ENCODE measurements around the gene HIVEP3. TPM values are rescaled to one million over a fixed set of nuclear protein-coding genes. Genes with fewer than 3 reads are reported as not detected.

HIVEP3 gene
- total and polyA plus RNA-seq, 8 donors, result 1.8 to 65.3 (median 3.8) TPM

DNA sequence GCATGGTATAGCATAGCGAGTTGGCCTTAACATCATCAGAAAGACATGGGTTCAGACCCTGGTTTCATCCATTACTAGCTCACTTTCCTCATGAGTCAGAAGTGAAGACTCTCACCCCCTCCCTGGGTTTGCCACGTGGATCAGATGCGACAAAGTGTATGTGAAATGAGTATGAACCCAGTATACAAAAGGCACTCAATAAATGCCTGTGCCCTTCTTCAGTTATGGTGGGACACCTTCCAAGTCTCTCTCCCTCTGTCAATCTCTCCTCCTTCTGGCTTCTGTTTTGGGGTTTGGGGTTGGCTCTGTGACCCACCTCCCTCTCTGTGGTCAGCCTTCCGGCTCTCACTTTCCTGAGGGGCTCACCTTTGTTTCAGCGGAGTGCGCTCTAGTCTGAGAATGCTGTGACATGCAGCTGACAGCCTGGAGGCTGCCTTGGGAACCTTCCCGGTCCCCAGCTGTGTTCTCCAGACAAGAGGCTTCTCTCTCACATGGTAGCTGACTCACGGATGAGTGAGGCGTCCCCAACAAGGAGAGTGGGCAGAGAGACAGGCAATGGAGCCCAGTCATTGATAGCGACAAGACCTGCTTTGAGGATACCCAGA is 279.3 kb downstream of the HIVEP3 start:
- intact Hi-C loops (cut with DNase I; ENCODE audit: low total_unique reads), result no loop called here
- no peaks in the 10 kb centered on the region for H3K4me1 ChIP-seq
- no peak overlapping the region for H3K4me3 ChIP-seq
- no peaks in the 10 kb centered on the region for H3K27me3 ChIP-seq
- H3K9me3 ChIP-seq, result no peaks in the 10 kb centered on the region
- TF ChIP-seq, protein P1, sequence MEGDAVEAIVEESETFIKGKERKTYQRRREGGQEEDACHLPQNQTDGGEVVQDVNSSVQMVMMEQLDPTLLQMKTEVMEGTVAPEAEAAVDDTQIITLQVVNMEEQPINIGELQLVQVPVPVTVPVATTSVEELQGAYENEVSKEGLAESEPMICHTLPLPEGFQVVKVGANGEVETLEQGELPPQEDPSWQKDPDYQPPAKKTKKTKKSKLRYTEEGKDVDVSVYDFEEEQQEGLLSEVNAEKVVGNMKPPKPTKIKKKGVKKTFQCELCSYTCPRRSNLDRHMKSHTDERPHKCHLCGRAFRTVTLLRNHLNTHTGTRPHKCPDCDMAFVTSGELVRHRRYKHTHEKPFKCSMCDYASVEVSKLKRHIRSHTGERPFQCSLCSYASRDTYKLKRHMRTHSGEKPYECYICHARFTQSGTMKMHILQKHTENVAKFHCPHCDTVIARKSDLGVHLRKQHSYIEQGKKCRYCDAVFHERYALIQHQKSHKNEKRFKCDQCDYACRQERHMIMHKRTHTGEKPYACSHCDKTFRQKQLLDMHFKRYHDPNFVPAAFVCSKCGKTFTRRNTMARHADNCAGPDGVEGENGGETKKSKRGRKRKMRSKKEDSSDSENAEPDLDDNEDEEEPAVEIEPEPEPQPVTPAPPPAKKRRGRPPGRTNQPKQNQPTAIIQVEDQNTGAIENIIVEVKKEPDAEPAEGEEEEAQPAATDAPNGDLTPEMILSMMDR (IDR thresholded peaks at IDR 0.05), result no peak
- no peak for TF ChIP-seq EP300 (IDR thresholded peaks at IDR 0.05)
- no peak for DNase-seq
- H3K36me3 ChIP-seq, result no peaks in the 10 kb centered on the region
- 73 to 79% (median 76%) methylated on average over 10 of the region's 10 CpGs for WGBS, 5 donors
- no peak overlapping the region for H3K27ac ChIP-seq

DNA sequence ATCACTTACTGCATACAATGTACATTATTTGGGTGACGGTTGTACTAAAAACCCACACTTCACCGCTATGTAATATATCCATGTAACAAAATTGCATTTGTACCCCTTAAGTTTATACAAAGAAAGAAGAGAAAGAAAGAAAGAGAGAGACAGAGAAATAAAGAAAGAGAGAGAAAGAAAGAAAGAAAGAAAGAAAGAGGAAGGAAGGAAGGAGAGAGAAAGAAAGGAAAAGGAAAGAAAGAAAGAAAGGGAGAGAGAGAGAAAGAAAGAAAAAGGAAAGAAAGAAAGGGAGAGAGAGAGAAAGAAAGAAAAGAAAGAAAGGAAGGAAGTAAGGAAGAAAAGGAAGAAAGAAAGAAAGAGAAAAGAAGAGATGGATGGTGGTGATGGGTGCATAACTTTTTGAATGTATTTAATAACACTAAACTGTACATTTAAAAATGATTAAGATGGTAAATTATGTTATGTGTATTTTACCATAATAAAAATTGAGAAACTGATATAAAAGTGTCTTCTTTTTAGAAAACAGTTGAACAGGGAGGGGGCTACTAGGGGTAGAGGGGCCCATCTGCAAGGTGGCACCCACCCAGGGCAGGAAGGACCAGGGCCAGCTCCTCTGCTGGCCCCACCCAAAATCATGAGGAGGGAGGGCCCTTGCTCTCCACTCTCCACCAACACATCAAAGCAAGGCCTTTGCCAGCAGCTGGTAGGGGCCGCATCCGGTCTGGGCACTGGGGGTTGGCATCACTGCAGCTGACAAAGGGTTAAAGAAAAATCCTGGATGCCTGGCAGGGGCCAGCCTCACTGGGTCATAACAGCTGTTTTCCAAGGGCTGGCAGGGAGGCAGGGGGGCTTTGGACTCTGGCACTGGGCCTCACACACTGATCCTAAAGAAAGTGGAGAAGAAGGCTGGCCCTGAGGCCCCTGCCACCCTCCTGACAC is 280.4 kb downstream of the HIVEP3 start:
- DNase-seq, result no peak
- 83 to 90% (median 87%) methylated on average over 4 of the region's 4 CpGs for WGBS, 5 donors
- no peaks in the 10 kb centered on the region for H3K27me3 ChIP-seq
- H3K9me3 ChIP-seq, result no peaks in the 10 kb centered on the region
- no peaks in the 10 kb centered on the region for H3K36me3 ChIP-seq
- no peak overlapping the region for H3K4me3 ChIP-seq
- no peak overlapping the region for H3K27ac ChIP-seq
- H3K4me1 ChIP-seq, result no peaks in the 10 kb centered on the region
- TF ChIP-seq, protein P1 (IDR thresholded peaks at IDR 0.05), result no peak
- no peak for TF ChIP-seq POLR2A (IDR thresholded peaks at IDR 0.05)
- no peak for TF ChIP-seq POLR2AphosphoS5 (IDR thresholded peaks at IDR 0.05)
- no peak for TF ChIP-seq EP300 (IDR thresholded peaks at IDR 0.05)
- intact Hi-C loops (cut with DNase I; ENCODE audit: low total_unique reads), result no loop called here

DNA sequence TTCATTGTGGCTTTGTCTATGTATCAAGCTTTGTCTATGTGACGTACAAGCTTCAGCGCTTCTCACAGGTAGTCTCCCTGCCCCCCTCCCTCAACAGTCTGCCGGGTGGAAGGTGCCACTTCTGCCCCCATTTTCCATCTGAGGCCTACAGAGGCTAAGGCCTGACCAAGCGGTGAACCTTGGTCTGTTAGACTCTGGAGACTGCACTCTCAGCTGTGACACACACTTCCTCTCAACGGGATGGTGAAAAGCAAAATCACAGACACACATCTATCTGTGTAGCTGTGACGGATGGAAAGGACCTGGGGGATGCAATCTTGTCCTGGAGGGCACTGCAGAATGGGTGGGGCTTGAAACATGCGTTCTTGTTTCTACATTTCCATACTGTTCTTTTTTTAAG is 281.4 kb downstream of the HIVEP3 start:
- Histone ChIP-seq H3K36me3 (no peaks in the 10 kb centered on the region), H3K9me3 (no peaks in the 10 kb centered on the region), H3K4me1 (no peaks in the 10 kb centered on the region), H3K4me3 (no peak overlapping the region), H3K27ac (no peak overlapping the region), H3K27me3 (no peaks in the 10 kb centered on the region)
- WGBS, 5 donors, result 78 to 86% (median 83%) methylated on average over 7 of the region's 7 CpGs
- TF ChIP-seq POLR2A (IDR thresholded peaks at IDR 0.05) (no peak), POLR2AphosphoS5 (IDR thresholded peaks at IDR 0.05) (no peak), EP300 (IDR thresholded peaks at IDR 0.05) (no peak)
- TF ChIP-seq, protein P1 (IDR thresholded peaks at IDR 0.05), result no peak
- no peak for DNase-seq
- intact Hi-C loops (cut with DNase I; ENCODE audit: low total_unique reads), result no loop called here

DNA sequence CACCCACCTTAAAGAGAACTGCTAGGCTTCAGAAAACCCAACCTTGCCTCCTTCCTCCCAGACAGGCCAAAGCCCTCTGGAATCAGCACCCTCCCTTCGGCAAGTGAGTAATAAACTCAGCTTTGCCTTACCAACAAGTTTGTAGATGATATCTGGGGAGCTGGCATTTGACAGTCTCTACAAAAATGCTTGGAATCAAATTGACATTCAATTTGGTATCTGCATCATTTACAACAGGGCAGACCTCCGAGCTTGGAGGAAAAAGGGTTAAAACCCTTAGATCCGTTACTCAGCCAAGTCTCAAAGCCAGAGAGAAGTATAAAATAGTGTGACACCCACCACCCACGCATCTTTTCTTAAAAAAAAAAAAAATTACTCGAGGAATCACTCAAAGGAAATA is 285.0 kb downstream of the HIVEP3 start:
- intact Hi-C loops (cut with DNase I; ENCODE audit: low total_unique reads), result no loop called here

More for the DNA sequence above, 285.0 kb downstream of the HIVEP3 start:
- H3K4me3 ChIP-seq, result no peak overlapping the region
- TF ChIP-seq, protein P1 (IDR thresholded peaks at IDR 0.05), result no peak
- TF ChIP-seq EP300 (IDR thresholded peaks at IDR 0.05) (no peak), POLR2A (IDR thresholded peaks at IDR 0.05) (no peak), POLR2AphosphoS5 (IDR thresholded peaks at IDR 0.05) (no peak)
- H3K4me1 ChIP-seq, result no peaks in the 10 kb centered on the region
- no peak for DNase-seq
- no peaks in the 10 kb centered on the region for H3K27me3 ChIP-seq
- 54 to 73% (median 65%) methylated on average over 5 of the region's 5 CpGs for WGBS, 5 donors
- no peaks in the 10 kb centered on the region for H3K9me3 ChIP-seq
- H3K27ac ChIP-seq, result no peak overlapping the region
- no peaks in the 10 kb centered on the region for H3K36me3 ChIP-seq
